Liver (tissue), 3 donors: ENCODE measurements around the gene KIRREL3.

Experiments used
- EGR1 ChIP-seq, 2 donors: IDR thresholded peaks; 2 replicates each; pipeline ENCODE4 v1.6.1; 2016 to 2018; ENCODE audit warnings: antibody characterized with exemption in 2 of 2, low read depth in 2 of 2
- JUND ChIP-seq, 2 donors: IDR thresholded peaks; 2 replicates each; pipeline ENCODE4 v1.6.1; 2016; ENCODE audit warnings: antibody characterized with exemption in 2 of 2
- RAD21 ChIP-seq, 2 donors: IDR thresholded peaks; 2 replicates each; pipeline ENCODE4 v1.6.1; 2016; ENCODE audit warnings: antibody characterized with exemption in 2 of 2, mild to moderate bottlenecking in 2 of 2
- RXRA ChIP-seq, 2 donors: IDR thresholded peaks; 2 replicates each; pipeline ENCODE4 v1.6.1; 2017 to 2018; ENCODE audit warnings: antibody characterized with exemption in 2 of 2, mild to moderate bottlenecking in 1 of 2
- SP1 ChIP-seq: IDR thresholded peaks from 2 replicates; pipeline ENCODE4 v1.6.1; 2018; ENCODE audit warnings: antibody characterized with exemption, mild to moderate bottlenecking
- TAF1 ChIP-seq: conservative IDR thresholded peaks from 2 replicates; pipeline ENCODE4 v1.6.1; 2016; ENCODE audit warnings: antibody characterized with exemption, mild to moderate bottlenecking
- TF ChIP-seq, protein P1 (sequence below): fragments of 150-350 bp; IDR thresholded peaks from 2 replicates; pipeline ENCODE4 v1.5.1; 2017; ENCODE audit warnings: improper control_type of control experiment, low read depth, low read length; ENCODE audit not compliant: missing input control
- TF ChIP-seq, protein P2 (sequence below): IDR thresholded peaks from 2 replicates; pipeline ENCODE4 v1.6.1; 2016; ENCODE audit warnings: antibody characterized with exemption
- TF ChIP-seq, protein P3 (sequence below): IDR thresholded peaks from 2 replicates; pipeline ENCODE4 v1.6.1; 2016; ENCODE audit warnings: antibody characterized with exemption
- TF ChIP-seq, protein P4 (sequence below): IDR thresholded peaks from 2 replicates; pipeline ENCODE4 v1.6.1; 2016; ENCODE audit warnings: antibody characterized with exemption, mild to moderate bottlenecking
- donor health status: healthy.
- donor health status: healthy.

DNA sequence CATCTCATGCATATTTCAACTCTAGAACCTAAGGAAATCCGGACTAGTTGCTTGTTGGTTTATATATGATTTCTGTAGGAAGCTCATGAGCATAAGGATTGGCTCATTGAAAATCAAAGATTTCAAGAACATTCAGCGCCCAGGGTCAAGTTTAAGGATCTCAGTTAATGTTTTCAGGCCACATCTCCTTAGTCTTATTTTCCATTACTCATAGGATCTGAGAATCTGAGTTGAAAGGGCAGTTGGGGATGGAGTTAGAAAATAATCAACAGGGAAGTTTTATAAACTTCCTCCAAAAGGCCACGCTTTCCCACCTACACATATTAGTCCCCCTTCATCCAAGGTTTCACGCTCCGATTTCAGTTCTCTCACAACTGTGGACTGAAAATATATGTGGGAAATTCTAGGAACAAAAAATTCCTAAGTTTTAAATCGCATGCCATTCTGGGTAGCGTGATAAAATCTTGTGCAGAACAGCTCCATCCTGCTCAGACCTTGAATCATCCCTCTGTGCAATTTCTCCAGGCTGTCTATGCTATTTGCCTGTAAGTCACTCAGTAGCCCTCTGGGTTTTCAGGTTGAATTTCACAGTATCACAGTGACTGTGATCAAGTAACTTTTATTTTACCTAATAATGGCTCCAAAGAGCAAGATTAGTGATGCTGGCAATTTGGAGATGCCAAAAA, 160.2 kb downstream of the KIRREL3 start:
- TF ChIP-seq, protein P1, sequence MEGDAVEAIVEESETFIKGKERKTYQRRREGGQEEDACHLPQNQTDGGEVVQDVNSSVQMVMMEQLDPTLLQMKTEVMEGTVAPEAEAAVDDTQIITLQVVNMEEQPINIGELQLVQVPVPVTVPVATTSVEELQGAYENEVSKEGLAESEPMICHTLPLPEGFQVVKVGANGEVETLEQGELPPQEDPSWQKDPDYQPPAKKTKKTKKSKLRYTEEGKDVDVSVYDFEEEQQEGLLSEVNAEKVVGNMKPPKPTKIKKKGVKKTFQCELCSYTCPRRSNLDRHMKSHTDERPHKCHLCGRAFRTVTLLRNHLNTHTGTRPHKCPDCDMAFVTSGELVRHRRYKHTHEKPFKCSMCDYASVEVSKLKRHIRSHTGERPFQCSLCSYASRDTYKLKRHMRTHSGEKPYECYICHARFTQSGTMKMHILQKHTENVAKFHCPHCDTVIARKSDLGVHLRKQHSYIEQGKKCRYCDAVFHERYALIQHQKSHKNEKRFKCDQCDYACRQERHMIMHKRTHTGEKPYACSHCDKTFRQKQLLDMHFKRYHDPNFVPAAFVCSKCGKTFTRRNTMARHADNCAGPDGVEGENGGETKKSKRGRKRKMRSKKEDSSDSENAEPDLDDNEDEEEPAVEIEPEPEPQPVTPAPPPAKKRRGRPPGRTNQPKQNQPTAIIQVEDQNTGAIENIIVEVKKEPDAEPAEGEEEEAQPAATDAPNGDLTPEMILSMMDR = no peak
- no peak for TF ChIP-seq RAD21 (IDR thresholded peaks at IDR 0.05)
- TF ChIP-seq TAF1 = no peak
- no peak for TF ChIP-seq JUND (IDR thresholded peaks at IDR 0.05)
- TF ChIP-seq, protein P2, sequence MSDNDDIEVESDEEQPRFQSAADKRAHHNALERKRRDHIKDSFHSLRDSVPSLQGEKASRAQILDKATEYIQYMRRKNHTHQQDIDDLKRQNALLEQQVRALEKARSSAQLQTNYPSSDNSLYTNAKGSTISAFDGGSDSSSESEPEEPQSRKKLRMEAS = no peak
- no peak for TF ChIP-seq SP1
- no peak for TF ChIP-seq RXRA (IDR thresholded peaks at IDR 0.05)
- TF ChIP-seq, protein P3, sequence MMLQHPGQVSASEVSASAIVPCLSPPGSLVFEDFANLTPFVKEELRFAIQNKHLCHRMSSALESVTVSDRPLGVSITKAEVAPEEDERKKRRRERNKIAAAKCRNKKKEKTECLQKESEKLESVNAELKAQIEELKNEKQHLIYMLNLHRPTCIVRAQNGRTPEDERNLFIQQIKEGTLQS = no peak
- TF ChIP-seq, protein P4, sequence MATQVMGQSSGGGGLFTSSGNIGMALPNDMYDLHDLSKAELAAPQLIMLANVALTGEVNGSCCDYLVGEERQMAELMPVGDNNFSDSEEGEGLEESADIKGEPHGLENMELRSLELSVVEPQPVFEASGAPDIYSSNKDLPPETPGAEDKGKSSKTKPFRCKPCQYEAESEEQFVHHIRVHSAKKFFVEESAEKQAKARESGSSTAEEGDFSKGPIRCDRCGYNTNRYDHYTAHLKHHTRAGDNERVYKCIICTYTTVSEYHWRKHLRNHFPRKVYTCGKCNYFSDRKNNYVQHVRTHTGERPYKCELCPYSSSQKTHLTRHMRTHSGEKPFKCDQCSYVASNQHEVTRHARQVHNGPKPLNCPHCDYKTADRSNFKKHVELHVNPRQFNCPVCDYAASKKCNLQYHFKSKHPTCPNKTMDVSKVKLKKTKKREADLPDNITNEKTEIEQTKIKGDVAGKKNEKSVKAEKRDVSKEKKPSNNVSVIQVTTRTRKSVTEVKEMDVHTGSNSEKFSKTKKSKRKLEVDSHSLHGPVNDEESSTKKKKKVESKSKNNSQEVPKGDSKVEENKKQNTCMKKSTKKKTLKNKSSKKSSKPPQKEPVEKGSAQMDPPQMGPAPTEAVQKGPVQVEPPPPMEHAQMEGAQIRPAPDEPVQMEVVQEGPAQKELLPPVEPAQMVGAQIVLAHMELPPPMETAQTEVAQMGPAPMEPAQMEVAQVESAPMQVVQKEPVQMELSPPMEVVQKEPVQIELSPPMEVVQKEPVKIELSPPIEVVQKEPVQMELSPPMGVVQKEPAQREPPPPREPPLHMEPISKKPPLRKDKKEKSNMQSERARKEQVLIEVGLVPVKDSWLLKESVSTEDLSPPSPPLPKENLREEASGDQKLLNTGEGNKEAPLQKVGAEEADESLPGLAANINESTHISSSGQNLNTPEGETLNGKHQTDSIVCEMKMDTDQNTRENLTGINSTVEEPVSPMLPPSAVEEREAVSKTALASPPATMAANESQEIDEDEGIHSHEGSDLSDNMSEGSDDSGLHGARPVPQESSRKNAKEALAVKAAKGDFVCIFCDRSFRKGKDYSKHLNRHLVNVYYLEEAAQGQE = no peak
- TF ChIP-seq EGR1 (IDR thresholded peaks at IDR 0.05; ENCODE audit: low read depth in 2 of 2) = no peak
